ENCODE data around the gene PPP1R9A. TPM values are rescaled to one million over a fixed set of nuclear protein-coding genes. Genes with fewer than 3 reads are reported as not detected.

The PPP1R9A gene
- total RNA-seq, 4 donors from 2014 or later, result 21.0 to 48.4 (median 31.6) TPM

- no peak overlapping the region for H3K27ac ChIP-seq
- H3K9me3 ChIP-seq, result no peaks in the 10 kb centered on the region
- H3K4me1 ChIP-seq, result no peaks in the 10 kb centered on the region
- no peaks in the 10 kb centered on the region for H3K27me3 ChIP-seq
- no peak for TF ChIP-seq POLR2A (IDR thresholded peaks at IDR 0.05)
- TF ChIP-seq, protein P1, sequence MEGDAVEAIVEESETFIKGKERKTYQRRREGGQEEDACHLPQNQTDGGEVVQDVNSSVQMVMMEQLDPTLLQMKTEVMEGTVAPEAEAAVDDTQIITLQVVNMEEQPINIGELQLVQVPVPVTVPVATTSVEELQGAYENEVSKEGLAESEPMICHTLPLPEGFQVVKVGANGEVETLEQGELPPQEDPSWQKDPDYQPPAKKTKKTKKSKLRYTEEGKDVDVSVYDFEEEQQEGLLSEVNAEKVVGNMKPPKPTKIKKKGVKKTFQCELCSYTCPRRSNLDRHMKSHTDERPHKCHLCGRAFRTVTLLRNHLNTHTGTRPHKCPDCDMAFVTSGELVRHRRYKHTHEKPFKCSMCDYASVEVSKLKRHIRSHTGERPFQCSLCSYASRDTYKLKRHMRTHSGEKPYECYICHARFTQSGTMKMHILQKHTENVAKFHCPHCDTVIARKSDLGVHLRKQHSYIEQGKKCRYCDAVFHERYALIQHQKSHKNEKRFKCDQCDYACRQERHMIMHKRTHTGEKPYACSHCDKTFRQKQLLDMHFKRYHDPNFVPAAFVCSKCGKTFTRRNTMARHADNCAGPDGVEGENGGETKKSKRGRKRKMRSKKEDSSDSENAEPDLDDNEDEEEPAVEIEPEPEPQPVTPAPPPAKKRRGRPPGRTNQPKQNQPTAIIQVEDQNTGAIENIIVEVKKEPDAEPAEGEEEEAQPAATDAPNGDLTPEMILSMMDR (IDR thresholded peaks at IDR 0.05), result no peak
- no peak for TF ChIP-seq EP300 (IDR thresholded peaks at IDR 0.05)
- TF ChIP-seq POLR2AphosphoS5 (IDR thresholded peaks at IDR 0.05), result no peak
- WGBS, 2 donors (ENCODE audit: low coverage in 1 of 2), result 93 to 100% methylated on average over 4 of the region's 4 CpGs
- H3K36me3 ChIP-seq, result no peaks in the 10 kb centered on the region
- no peak for ATAC-seq
- H3K4me3 ChIP-seq, result no peak overlapping the region
These were observed 236.9 kb downstream of the PPP1R9A start for GRCh38 chr7:95144256-95144655.

- H3K27ac ChIP-seq, result no peak overlapping the region
- H3K9me3 ChIP-seq, result no peaks in the 10 kb centered on the region
- no peaks in the 10 kb centered on the region for H3K36me3 ChIP-seq
- H3K27me3 ChIP-seq, result no peaks in the 10 kb centered on the region
- H3K4me1 ChIP-seq, result no peaks in the 10 kb centered on the region
- WGBS, 2 donors (ENCODE audit: low coverage in 1 of 2), result 100% methylated on average over 1 of the region's 5 CpGs; no CpG with 5 or more reads in 1 of the 2 donors
- no peak for ATAC-seq
- H3K4me3 ChIP-seq, result no peak overlapping the region
- TF ChIP-seq, protein P1 (IDR thresholded peaks at IDR 0.05), result no peak
- no peak for TF ChIP-seq POLR2AphosphoS5 (IDR thresholded peaks at IDR 0.05)
- TF ChIP-seq EP300 (IDR thresholded peaks at IDR 0.05), result no peak
- no peak for TF ChIP-seq POLR2A (IDR thresholded peaks at IDR 0.05)
These were observed 248.6 kb downstream of the PPP1R9A start for GRCh38 chr7:95155965-95156364.

DNA sequence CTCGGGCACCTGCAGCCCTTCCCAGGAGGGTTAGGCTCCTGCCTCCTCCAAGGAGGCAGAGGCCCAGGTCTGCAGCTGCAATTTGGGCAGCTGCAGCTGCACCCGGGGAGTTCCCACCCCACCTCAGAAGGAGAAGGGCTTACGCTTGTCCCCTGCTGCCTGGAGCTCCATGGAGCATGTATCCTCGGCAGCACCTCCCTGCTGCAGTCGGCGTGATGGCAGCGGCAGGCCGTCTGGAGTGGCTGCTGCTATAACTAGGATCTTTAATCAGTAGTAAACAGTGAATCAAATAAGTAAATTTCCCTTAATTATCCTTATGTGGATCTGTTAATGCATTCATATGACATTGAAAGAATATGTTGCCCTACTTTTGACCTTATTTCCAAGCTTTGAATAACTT lies 250.0 kb downstream of the PPP1R9A start:
- no peaks in the 10 kb centered on the region for H3K27me3 ChIP-seq
- no peak for TF ChIP-seq EP300 (IDR thresholded peaks at IDR 0.05)
- no peak for TF ChIP-seq POLR2AphosphoS5 (IDR thresholded peaks at IDR 0.05)
- no peak for TF ChIP-seq POLR2A (IDR thresholded peaks at IDR 0.05)
- TF ChIP-seq, protein P1 (IDR thresholded peaks at IDR 0.05), result no peak
- no peak for ATAC-seq
- no peak overlapping the region for H3K27ac ChIP-seq
- H3K9me3 ChIP-seq, result no peaks in the 10 kb centered on the region
- 95% methylated on average over 4 of the region's 8 CpGs; no CpG with 5 or more reads in 1 of the 2 donors for whole genome bisulfite sequencing, 2 donors (ENCODE audit: low coverage in 1 of 2)
- no peaks in the 10 kb centered on the region for H3K4me1 ChIP-seq
- no peaks in the 10 kb centered on the region for H3K36me3 ChIP-seq
- H3K4me3 ChIP-seq, result no peak overlapping the region

- Histone ChIP-seq H3K27ac (no peak overlapping the region), H3K9me3 (no peaks in the 10 kb centered on the region), H3K4me1 (peaks cover 0 to 4% (median 0%) of the 10 kb centered on the region in 3 donors), H3K36me3 (no peaks in the 10 kb centered on the region), H3K27me3 (no peaks in the 10 kb centered on the region), H3K4me3 (no peak overlapping the region)
- TF ChIP-seq, protein P1 (IDR thresholded peaks at IDR 0.05), result no peak
- TF ChIP-seq POLR2A (IDR thresholded peaks at IDR 0.05), result no peak
- no peak for TF ChIP-seq EP300 (IDR thresholded peaks at IDR 0.05)
- no peak for TF ChIP-seq POLR2AphosphoS5 (IDR thresholded peaks at IDR 0.05)
- no peak for ATAC-seq
These were observed 262.3 kb downstream of the PPP1R9A start for GRCh38 chr7:95169678-95170077.

- WGBS, 2 donors (ENCODE audit: low coverage in 1 of 2), result 79 to 100% methylated on average over 1 of the region's 1 CpG
- ATAC-seq, result no peak
These were observed 265.0 kb downstream of the PPP1R9A start for GRCh38 chr7:95172420-95172819.

More at GRCh38 chr7:95172420-95172819, 265.0 kb downstream of the PPP1R9A start:
- no peak overlapping the region for H3K27ac ChIP-seq
- no peaks in the 10 kb centered on the region for H3K9me3 ChIP-seq
- no peaks in the 10 kb centered on the region for H3K36me3 ChIP-seq
- H3K4me3 ChIP-seq, result no peak overlapping the region
- TF ChIP-seq, protein P1 (IDR thresholded peaks at IDR 0.05), result no peak
- no peak for TF ChIP-seq POLR2A (IDR thresholded peaks at IDR 0.05)
- TF ChIP-seq EP300 (IDR thresholded peaks at IDR 0.05), result no peak
- no peak for TF ChIP-seq POLR2AphosphoS5 (IDR thresholded peaks at IDR 0.05)
- H3K27me3 ChIP-seq, result no peaks in the 10 kb centered on the region
- peaks cover 0 to 4% (median 0%) of the 10 kb centered on the region in 3 donors for H3K4me1 ChIP-seq

All from gastroesophageal sphincter (tissue), 4 donors.